Endodermal cell (in vitro differentiated cells): ENCODE measurements around the gene ZNF394. TPM values are rescaled to one million over a fixed set of nuclear protein-coding genes. Genes with fewer than 3 reads are reported as not detected.
A peak's percentile ranks its signal among the peaks of the same experiment; 100 is the strongest.
"Not testable (repeated sequence)": the region's sequence is repeated elsewhere in the genome, so short reads cannot be mapped to it uniquely, and the experiment has no call there.

Experiments
- DNase-seq: peaks from one replicate; pipeline ENCODE4 v3.0.0-alpha.2; 2017
- H3K27ac ChIP-seq: 2 replicates; pipeline ENCODE4 v1.5.1; 2013; ENCODE audit warnings: mild to moderate bottlenecking, low read depth, low read length, moderate library complexity
- H3K27me3 ChIP-seq: 2 replicates; pipeline ENCODE4 v1.6.1; 2013; ENCODE audit warnings: mild to moderate bottlenecking, low read length, moderate library complexity; ENCODE audit not compliant: insufficient read depth, control insufficient read depth, poor library complexity, severe bottlenecking
- H3K36me3 ChIP-seq: 2 replicates; pipeline ENCODE4 v1.7.0; 2013; ENCODE audit warnings: mild to moderate bottlenecking, low read length, moderate library complexity; ENCODE audit not compliant: control insufficient read depth, insufficient read depth
- H3K4me1 ChIP-seq: one replicate; pipeline ENCODE4 v1.7.0; 2013; ENCODE audit warnings: low read length; ENCODE audit not compliant: control insufficient read depth, insufficient read depth
- H3K4me3 ChIP-seq: 2 replicates; pipeline ENCODE4 v1.5.1; 2013; ENCODE audit warnings: mild to moderate bottlenecking, low read length, moderate library complexity
- H3K9ac ChIP-seq: 2 replicates; pipeline ENCODE4 v1.6.1; 2013; ENCODE audit warnings: mild to moderate bottlenecking, low read length, moderate library complexity; ENCODE audit not compliant: poor library complexity, severe bottlenecking; ENCODE audit errors: extremely low read depth
- H3K9me3 ChIP-seq: 2 replicates; pipeline ENCODE4 v1.6.1; 2013; ENCODE audit warnings: mild to moderate bottlenecking, low read length, moderate library complexity; ENCODE audit not compliant: control insufficient read depth
- H3K27ac Mint-ChIP-seq: 2 replicates; pipeline ENCODE4 v1.8.0; 2020; ENCODE audit warnings: mixed read lengths
- H3K27me3 Mint-ChIP-seq: 2 replicates; pipeline ENCODE4 v1.8.0; 2021; ENCODE audit warnings: mild to moderate bottlenecking, mixed read lengths; ENCODE audit not compliant: insufficient read depth
- H3K36me3 Mint-ChIP-seq: 2 replicates; pipeline ENCODE4 v1.8.0; 2020; ENCODE audit warnings: low read depth, mixed read lengths
- H3K4me1 Mint-ChIP-seq: 2 replicates; pipeline ENCODE4 v1.8.0; 2020; ENCODE audit warnings: mixed read lengths
- H3K4me3 Mint-ChIP-seq: 2 replicates; pipeline ENCODE4 v1.8.0; 2020; ENCODE audit warnings: mild to moderate bottlenecking, moderate library complexity, mixed read lengths
- H3K9me3 Mint-ChIP-seq: 2 replicates; pipeline ENCODE4 v1.8.0; 2020; ENCODE audit warnings: mild to moderate bottlenecking, mixed read lengths
- CTCF ChIP-seq: fragments of 200-600 bp; sonication (generic); conservative IDR thresholded peaks from 2 replicates; pipeline ENCODE4 v1.5.0; 2021; ENCODE audit warnings: antibody characterized with exemption, mild to moderate bottlenecking
- WGBS, 2 experiments: methylation state at CpG; one replicate each; pipeline versions ENCODE4 v1.1.5 to v1.1.7; 2013; ENCODE audit warnings: missing lambda C conversion rate in 2 of 2, mixed read lengths in 1 of 2; ENCODE audit not compliant: insufficient coverage in 1 of 2, insufficient read length in 1 of 2; 5-methylcytosine and 5-hydroxymethylcytosine counted together
- long read RNA-seq, 4 experiments: library from polyadenylated mRNA in 2 of 4; library from RNA in 1 of 4; library from capped mRNA in 1 of 4; stranded (forward) in 3 of 4; unstranded in 1 of 4; transcript quantifications; one replicate each; pipeline ENCODE4 v2.0.0, GENCODE V29; 2020 to 2021; ENCODE audit warnings: inconsistent platforms in 1 of 4
- polyA plus RNA-seq, 2 experiments: library from polyadenylated mRNA; stranded (reverse); fragments of 50-300 nt; gene quantifications; one replicate each; pipeline ENCODE4 v1.2.3, GENCODE V29; 2013
- total RNA-seq, 2 donors: library from RNA; stranded (reverse); fragmentation: NEBNext Ultra II Directional in 1 of 2; extraction: Animal tissue kit (Norgen Biotek cat#: 25700) in 1 of 2; gene quantifications; 2 replicates in 1 of 2; 3 replicates in 1 of 2; pipeline ENCODE4 v1.2.1, GENCODE V29; 2021

ZNF394 gene
- 10 to 100 TPM; 21.0 to 22.0 TPM for total RNA-seq
- 14.2 TPM for polyA plus RNA-seq (2013, experiment 1 of 2)
- polyA plus RNA-seq (2013, experiment 2 of 2), result 11.8 TPM
- long read RNA-seq, experiment 1, partial matches to known transcripts, result 1 of 7 reads
- long read RNA-seq, experiment 1, other reads (novel, unspliced or antisense), result 3 of 7 reads
- long read RNA-seq, experiment 2, transcript ZNF394-201 (3 exons, 2,179 nt), result major isoform, 13 of 14 reads
- long read RNA-seq, experiment 2, partial matches to known transcripts, result 0 of 14 reads
- long read RNA-seq, experiment 2, other reads (novel, unspliced or antisense), result 0 of 14 reads
- long read RNA-seq, experiment 3, transcript ZNF394-203 (2 exons, 2,017 nt), result minor isoform, 10 of 85 reads
- long read RNA-seq, experiment 3, transcript ZNF394-206 (2 exons, 1,619 nt), result minor isoform, 7 of 85 reads
- long read RNA-seq, experiment 3, transcript ZNF394-201 (3 exons, 2,179 nt), result major isoform, 65 of 85 reads
- long read RNA-seq, experiment 3, partial matches to known transcripts, result 1 of 85 reads
- long read RNA-seq, experiment 3, other reads (novel, unspliced or antisense), result 2 of 85 reads
- long read RNA-seq, experiment 4, transcript ZNF394-201 (3 exons, 2,179 nt), result major isoform, 16 of 32 reads
- long read RNA-seq, experiment 4, transcript ZNF394-206 (2 exons, 1,619 nt), result minor isoform, 9 of 32 reads
- long read RNA-seq, experiment 4, partial matches to known transcripts, result 3 of 32 reads
- long read RNA-seq, experiment 4, other reads (novel, unspliced or antisense), result 2 of 32 reads

DNA sequence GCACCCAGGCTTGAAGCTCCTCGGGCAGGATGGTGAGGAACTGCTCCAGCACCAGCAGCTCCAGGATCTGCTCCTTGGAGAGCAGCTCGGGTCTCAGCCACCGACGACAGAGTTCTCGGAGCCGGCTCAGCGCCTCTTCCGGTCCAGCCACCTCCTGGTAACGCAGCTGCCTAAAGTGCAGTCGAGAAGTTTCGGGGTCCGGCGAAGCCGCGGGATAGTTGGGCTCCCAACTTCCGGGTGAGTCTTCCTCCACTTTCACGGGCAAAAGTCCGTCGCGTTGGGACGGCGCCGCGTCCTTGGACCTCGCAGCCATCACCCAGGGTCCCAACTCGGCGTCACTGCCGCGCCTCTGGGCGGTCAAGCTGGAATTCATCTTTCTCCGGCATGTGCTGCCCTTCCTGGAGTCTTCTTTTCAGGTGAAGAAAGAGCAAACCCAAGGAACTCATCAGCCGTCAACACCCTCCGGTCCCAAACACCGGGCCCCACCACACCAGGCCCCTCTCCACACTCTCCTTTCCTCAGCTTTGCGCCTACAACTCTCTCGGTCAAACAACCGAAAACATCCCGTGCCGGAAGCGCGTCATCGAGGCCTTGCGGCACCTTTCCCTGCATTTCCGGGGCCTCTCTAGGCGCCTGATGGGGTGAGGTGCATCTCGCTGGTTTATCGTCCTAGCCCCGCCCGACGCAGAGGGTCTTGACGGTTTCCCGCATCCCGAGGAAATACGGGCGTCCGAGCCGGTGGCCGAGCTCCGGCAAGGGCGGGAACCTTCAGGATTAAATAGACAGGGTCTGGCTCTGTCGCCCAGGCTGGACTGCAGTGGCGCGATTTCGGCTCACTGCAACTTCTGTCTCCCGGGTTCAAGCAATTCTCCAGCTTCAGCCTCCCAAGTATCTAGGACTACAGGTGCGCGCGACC, at the start of gene ZNF394:
Gene ZNF394 (minus strand): TSS at position 561 of the 916 bp plus-strand sequence. CDS start 188 bp downstream, at position 373.
- Mint-ChIP-seq H3K27ac (peak within 1 kb of the TSS; percentile 99), H3K27me3 (no peaks in the 10 kb centered on the region), H3K4me3 (peak within 1 kb of the TSS; percentile 97), H3K9me3 (peaks cover 14% of the 10 kb centered on the region), H3K36me3 (peaks cover 31% of the 10 kb centered on the region), H3K4me1 (peaks cover 16% of the 10 kb centered on the region)
- H3K4me1 ChIP-seq, result no peaks in the 10 kb centered on the region
- peaks cover 5% of the 10 kb centered on the region for H3K9me3 ChIP-seq
- peaks cover 14% of the 10 kb centered on the region for H3K36me3 ChIP-seq
- peak within 1 kb of the TSS; percentile 77 for H3K27ac ChIP-seq
- TF ChIP-seq CTCF, result peak; percentile 21
- DNase-seq, result peak; percentile 97
- WGBS, 2 experiments, result 0 to 1% methylated on average over 38 to 68 of the region's 68 CpGs
- peak within 1 kb of the TSS; percentile 98 for H3K4me3 ChIP-seq
- no peaks in the 10 kb centered on the region for H3K27me3 ChIP-seq
- H3K9ac ChIP-seq, result peak within 1 kb of the TSS; percentile 71

GRCh38 chr7:99549545-99549944, 49.5 kb upstream of the ZNF394 start:
- peaks cover 47% of the 10 kb centered on the region for H3K36me3 Mint-ChIP-seq
- H3K27me3 ChIP-seq, DNase-seq, H3K27me3 Mint-ChIP-seq, H3K4me1 Mint-ChIP-seq, H3K4me3 ChIP-seq, H3K27ac ChIP-seq, H3K9ac ChIP-seq, H3K4me1 ChIP-seq, H3K27ac Mint-ChIP-seq, H3K4me3 Mint-ChIP-seq: not testable (repeated sequence)
- WGBS, 2 experiments, result 83% methylated on average over 1 of the region's 2 CpGs; no CpG with 5 or more reads in 1 of the 2 experiments
- Histone ChIP-seq H3K9me3 (peaks cover 20% of the 10 kb centered on the region), H3K36me3 (peaks cover 26% of the 10 kb centered on the region)
- H3K9me3 Mint-ChIP-seq, result peaks cover 45% of the 10 kb centered on the region

DNA sequence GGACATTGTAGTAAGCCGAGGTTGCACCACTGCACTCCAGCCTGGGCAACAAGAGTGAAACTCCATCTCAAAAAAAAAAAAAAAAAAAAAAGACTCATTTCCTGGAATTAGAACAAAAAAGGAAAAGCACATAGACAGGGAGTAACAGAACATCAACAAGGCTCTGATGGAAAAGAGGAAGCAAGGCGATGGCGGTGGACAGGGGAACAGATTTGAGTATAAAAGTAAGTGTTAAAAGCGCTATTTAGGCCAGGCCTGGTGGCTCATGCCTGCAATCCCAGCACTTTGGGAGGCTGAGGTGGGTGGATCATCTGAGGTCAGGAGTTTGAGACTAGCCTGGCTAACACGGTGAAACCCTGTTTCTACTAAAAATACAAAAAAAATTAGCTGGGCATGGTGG, 45.2 kb upstream of the ZNF394 start:
- H3K27ac Mint-ChIP-seq, H3K27me3 Mint-ChIP-seq, H3K27ac ChIP-seq, H3K4me3 ChIP-seq, H3K27me3 ChIP-seq, H3K4me1 ChIP-seq, DNase-seq, H3K4me3 Mint-ChIP-seq, H3K4me1 Mint-ChIP-seq, H3K9ac ChIP-seq: not testable (repeated sequence)
- Histone ChIP-seq H3K9me3 (peaks cover 34% of the 10 kb centered on the region), H3K36me3 (peaks cover 24% of the 10 kb centered on the region)
- Mint-ChIP-seq H3K9me3 (peaks cover 78% of the 10 kb centered on the region), H3K36me3 (peaks cover 62% of the 10 kb centered on the region)
- 95% methylated on average over 5 of the region's 5 CpGs for WGBS, 2 experiments
